H54 (cell line): Measurements from ENCODE around the gene GLUD2.
"Not testable (repeated sequence)": the region's sequence is repeated elsewhere in the genome, so short reads cannot be mapped to it uniquely, and the experiment has no call there.

ENCODE experiments used
- DNase-seq: peaks from one replicate; pipeline ENCODE4 v3.0.0; 2011; ENCODE audit warnings: low spot score, mixed read lengths; ENCODE audit not compliant: insufficient read length
- FAIRE-seq: peaks from 3 replicates; lab custom pipeline; 2011; peaks lifted over from hg19 to GRCh38; lab: Jason Lieb, UNC
- POLR2A ChIP-seq: IDR thresholded peaks from 2 replicates; pipeline ENCODE4 v1.6.1; 2011; ENCODE audit warnings: low read depth, mild to moderate bottlenecking, low read length

Gene GLUD2

DNA sequence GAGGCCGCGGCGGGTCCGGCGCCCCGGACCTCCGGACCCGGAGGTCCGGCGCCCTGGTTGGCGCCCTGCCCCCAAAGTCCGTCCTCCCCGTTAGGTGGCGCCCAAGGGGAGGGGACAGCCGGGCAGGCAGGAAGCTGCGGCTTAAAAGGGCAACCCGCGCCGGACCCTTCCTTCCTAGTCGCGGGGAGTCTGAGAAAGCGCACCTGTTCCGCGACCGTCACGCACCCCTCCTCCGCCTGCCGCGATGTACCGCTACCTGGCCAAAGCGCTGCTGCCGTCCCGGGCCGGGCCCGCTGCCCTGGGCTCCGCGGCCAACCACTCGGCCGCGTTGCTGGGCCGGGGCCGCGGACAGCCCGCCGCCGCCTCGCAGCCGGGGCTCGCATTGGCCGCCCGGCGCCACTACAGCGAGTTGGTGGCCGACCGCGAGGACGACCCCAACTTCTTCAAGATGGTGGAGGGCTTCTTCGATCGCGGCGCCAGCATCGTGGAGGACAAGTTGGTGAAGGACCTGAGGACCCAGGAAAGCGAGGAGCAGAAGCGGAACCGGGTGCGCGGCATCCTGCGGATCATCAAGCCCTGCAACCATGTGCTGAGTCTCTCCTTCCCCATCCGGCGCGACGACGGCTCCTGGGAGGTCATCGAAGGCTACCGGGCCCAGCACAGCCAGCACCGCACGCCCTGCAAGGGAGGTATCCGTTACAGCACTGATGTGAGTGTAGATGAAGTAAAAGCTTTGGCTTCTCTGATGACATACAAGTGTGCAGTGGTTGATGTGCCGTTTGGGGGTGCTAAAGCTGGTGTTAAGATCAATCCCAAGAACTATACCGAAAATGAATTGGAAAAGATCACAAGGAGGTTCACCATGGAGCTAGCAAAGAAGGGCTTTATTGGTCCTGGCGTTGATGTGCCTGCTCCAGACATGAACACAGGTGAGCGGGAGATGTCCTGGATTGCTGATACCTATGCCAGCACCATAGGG lies at the start of gene GLUD2:
Gene GLUD2, plus strand, starts transcription at position 170 of the 979 bp plus-strand sequence. Its CDS starts 75 bp downstream, at position 245.
- not testable (repeated sequence) for FAIRE-seq

DNA sequence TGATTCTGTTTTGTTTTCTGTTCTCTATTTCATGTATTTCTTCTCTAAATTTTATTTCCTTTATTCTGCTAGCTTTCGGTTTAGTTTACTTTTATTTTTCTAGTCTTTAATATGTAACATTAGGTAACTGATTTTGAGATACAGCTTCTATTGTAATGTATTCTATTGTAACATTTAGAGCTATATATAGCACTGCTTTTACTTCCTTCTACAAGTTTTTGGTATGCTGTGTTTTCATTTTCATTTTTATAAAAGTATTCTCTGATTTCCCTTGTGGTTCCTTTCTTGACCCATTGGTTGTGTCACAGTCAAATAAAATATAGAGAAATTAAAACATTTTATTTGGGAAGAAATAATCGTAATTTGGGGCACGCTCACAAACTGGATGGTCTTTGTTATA lies 48.0 kb upstream of the GLUD2 start:
- DNase-seq (no peak), FAIRE-seq (no peak)
- TF ChIP-seq POLR2A, result no peak

More for the DNA sequence above, at the start of gene GLUD2:
- DNase-seq, result not testable (repeated sequence)

GRCh38 chrX:121000589-121000988 lies 46.8 kb upstream of the GLUD2 start:
- FAIRE-seq, result no peak

DNA sequence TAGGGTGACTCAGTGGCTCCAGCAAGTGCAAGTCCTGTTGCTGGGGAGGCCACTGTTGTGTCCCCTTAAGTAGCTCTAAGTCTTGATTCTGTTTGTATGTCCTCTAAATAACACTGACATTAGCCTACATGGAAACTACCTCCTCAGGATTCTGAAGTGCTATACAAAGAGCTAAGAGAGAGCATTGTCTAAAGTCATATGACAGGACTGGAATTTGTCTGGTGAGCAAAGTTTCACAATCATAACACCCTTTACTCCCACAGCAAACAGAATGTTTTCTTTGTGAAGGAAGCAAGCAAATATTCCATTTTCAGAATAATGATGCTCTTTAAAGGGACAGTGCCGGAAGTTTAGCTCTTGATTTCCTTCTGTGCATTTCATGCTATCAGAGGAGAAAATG lies 38.5 kb upstream of the GLUD2 start:
- DNase-seq (no peak), FAIRE-seq (no peak)
- no peak for TF ChIP-seq POLR2A

More at GRCh38 chrX:121000589-121000988, 46.8 kb upstream of the GLUD2 start:
- DNase-seq, result peak; percentile 3
- TF ChIP-seq POLR2A, result no peak

GRCh38 chrX:121009764-121010163 lies 37.6 kb upstream of the GLUD2 start:
- DNase-seq, result no peak
- TF ChIP-seq POLR2A, result no peak
- FAIRE-seq, result no peak

- TF ChIP-seq POLR2A, result no peak
- DNase-seq, result peak; percentile 1
- no peak for FAIRE-seq
Observed at GRCh38 chrX:121010218-121010617, 37.2 kb upstream of the GLUD2 start.

GRCh38 chrX:121011254-121011653 lies 36.2 kb upstream of the GLUD2 start:
- TF ChIP-seq POLR2A, result no peak
- FAIRE-seq (no peak), DNase-seq (no peak)

- TF ChIP-seq POLR2A, result no peak
- DNase-seq (no peak), FAIRE-seq (no peak)
Observed at GRCh38 chrX:121013897-121014455, 33.4 kb upstream of the GLUD2 start.

DNA sequence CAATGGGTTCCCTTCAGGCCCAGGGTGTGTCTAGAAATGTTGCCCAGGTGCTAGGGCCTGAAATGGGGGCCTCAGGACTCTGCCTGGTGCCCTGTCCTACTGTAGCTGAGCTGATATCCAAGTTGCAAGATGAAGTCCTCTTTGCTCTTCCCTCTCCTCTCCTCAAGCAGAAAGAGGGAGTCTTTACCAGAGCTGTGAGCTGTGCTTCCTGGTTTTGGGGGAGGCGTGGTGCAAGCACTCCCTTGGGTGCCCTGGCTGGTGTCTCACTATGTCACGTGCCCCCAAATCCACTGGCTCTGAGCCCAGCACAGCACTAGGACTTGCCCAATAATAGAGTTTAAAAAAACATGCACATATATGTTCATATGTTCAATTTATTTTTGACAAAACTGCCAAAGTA lies 32.6 kb upstream of the GLUD2 start:
- FAIRE-seq (no peak), DNase-seq (no peak)
- no peak for TF ChIP-seq POLR2A

DNA sequence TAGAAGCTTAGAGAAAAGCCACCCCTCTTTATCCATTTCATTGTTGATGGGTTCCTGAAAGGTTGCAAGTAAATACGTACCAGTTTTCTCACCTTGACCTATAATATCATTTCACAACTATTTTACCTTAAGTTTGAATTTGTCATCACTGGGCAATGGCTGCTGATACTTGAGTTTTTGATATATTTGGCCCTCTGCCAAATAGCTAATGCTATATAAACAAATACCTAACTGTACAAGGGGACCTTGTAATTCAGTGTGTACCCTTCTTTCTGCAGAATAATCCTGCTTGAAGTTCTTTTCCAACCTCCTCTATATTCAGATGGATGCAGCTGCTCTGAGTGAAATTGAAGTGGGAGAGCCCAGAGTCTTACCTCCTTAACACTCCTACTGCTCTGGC lies 19.0 kb upstream of the GLUD2 start:
- no peak for DNase-seq
- no peak for FAIRE-seq
- TF ChIP-seq POLR2A, result no peak

DNA sequence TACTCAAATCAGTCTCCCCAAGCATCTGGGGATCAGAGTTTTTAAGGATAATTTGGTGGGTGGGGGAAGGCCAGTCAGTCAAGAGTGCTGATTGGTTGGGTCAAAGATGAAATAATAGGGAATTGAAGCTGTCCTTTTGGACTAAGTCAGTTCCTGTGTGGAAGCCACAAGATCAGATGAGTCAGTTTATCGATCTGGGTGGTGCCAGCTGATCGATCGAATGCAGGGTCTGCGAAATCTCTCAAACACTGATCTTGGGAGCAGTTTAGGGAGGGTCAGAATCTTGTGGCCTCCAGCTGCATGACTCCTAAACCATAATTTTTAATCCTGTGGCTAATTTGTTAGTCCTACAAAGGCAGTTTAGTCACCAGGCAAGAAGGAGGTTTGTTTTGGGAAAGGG lies 17.3 kb upstream of the GLUD2 start:
- DNase-seq (no peak), FAIRE-seq (no peak)
- no peak for TF ChIP-seq POLR2A

- TF ChIP-seq POLR2A, result no peak
- DNase-seq (no peak), FAIRE-seq (no peak)
Observed at GRCh38 chrX:121032531-121032930, 14.9 kb upstream of the GLUD2 start.

GRCh38 chrX:121036137-121036536 lies 11.3 kb upstream of the GLUD2 start:
- no peak for TF ChIP-seq POLR2A
- no peak for FAIRE-seq
- no peak for DNase-seq

DNA sequence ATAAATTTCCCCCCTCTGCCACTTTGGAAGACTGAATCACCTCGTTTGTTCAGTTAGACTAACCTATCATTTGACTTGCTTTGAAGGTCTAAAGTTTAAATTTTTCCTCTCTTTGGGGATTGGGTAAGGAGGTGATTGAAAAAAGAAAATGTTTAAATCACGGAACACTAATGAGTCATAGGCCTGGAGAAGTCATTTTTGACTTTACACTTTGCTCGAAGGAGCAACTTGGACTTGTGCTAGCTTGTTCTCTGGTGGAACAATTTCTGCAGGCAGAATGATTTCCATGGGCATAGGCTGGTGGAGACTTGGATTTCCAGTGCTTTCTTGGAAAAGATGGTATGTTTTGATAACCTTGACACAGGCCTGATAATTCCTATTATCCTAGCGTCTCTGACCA lies 10.5 kb upstream of the GLUD2 start:
- FAIRE-seq (no peak), DNase-seq (no peak)
- no peak for TF ChIP-seq POLR2A
